Trophoblast cell (in vitro differentiated cells and primary cell): Measurements from ENCODE around the gene AARS2.

Experiments
- DNase-seq, 2 donors: peaks; one replicate each; pipeline ENCODE4 v3.0.0-alpha.2; 2016
- H2AFZ ChIP-seq: 2 replicates; pipeline ENCODE4 v1.6.1; 2013; ENCODE audit warnings: low read length, moderate library complexity, mild to moderate bottlenecking; ENCODE audit not compliant: insufficient read depth, poor library complexity
- H2AK5ac ChIP-seq: 2 replicates; pipeline ENCODE4 v1.6.1; 2013; ENCODE audit warnings: mild to moderate bottlenecking, low read length
- H2BK120ac ChIP-seq: 2 replicates; pipeline ENCODE4 v1.6.1; 2013; ENCODE audit warnings: low read length, mild to moderate bottlenecking, moderate library complexity; ENCODE audit not compliant: insufficient read depth, poor library complexity
- H2BK12ac ChIP-seq: 2 replicates; pipeline ENCODE4 v1.6.1; 2013; ENCODE audit warnings: mild to moderate bottlenecking, low read length, moderate library complexity
- H2BK5ac ChIP-seq: 2 replicates; pipeline ENCODE4 v1.6.1; 2013; ENCODE audit warnings: low read length, low read depth, moderate library complexity, mild to moderate bottlenecking; ENCODE audit not compliant: poor library complexity
- H3K14ac ChIP-seq: 2 replicates; pipeline ENCODE4 v1.6.1; 2013; ENCODE audit warnings: mild to moderate bottlenecking, low read length
- H3K18ac ChIP-seq: 2 replicates; pipeline ENCODE4 v1.6.1; 2013; ENCODE audit warnings: mild to moderate bottlenecking, low read length
- H3K23ac ChIP-seq: 2 replicates; pipeline ENCODE4 v1.6.1; 2013; ENCODE audit warnings: low read length
- H3K27ac ChIP-seq: 2 replicates; pipeline ENCODE4 v1.5.1; 2013; ENCODE audit warnings: low read depth, mild to moderate bottlenecking, inconsistent platforms, low read length, moderate library complexity
- H3K27me3 ChIP-seq: 2 replicates; pipeline ENCODE4 v1.6.1; 2013; ENCODE audit warnings: inconsistent platforms, mild to moderate bottlenecking, low read length, moderate library complexity; ENCODE audit not compliant: insufficient read depth
- H3K36me3 ChIP-seq, 2 experiments: 1 replicate in 1 of 2; 2 replicates in 1 of 2; pipeline ENCODE4 v1.6.1; 2013; ENCODE audit warnings: low read length in 2 of 2, mild to moderate bottlenecking in 2 of 2, moderate library complexity in 1 of 2; ENCODE audit not compliant: insufficient read depth in 2 of 2, control insufficient read depth in 1 of 2
- H3K4ac ChIP-seq: 2 replicates; pipeline ENCODE4 v1.6.1; 2013; ENCODE audit warnings: low read depth, mild to moderate bottlenecking, low read length, moderate library complexity
- H3K4me1 ChIP-seq, 2 experiments: 1 replicate in 1 of 2; 2 replicates in 1 of 2; pipeline ENCODE4 v1.6.1; 2013; ENCODE audit warnings: low read length in 2 of 2, mild to moderate bottlenecking in 2 of 2, moderate library complexity in 1 of 2; ENCODE audit not compliant: insufficient read depth in 2 of 2, control insufficient read depth in 1 of 2
- H3K4me2 ChIP-seq: 2 replicates; pipeline ENCODE4 v1.6.1; 2013; ENCODE audit warnings: inconsistent platforms, mild to moderate bottlenecking, low read length, moderate library complexity
- H3K4me3 ChIP-seq: 2 replicates; pipeline ENCODE4 v1.5.1; 2013; ENCODE audit warnings: mild to moderate bottlenecking, low read depth, low read length, inconsistent platforms
- H3K79me1 ChIP-seq: one replicate; pipeline ENCODE4 v1.6.1; 2013; ENCODE audit warnings: low read length
- H3K79me2 ChIP-seq: 2 replicates; pipeline ENCODE4 v1.6.1; 2013; ENCODE audit warnings: low read length, mild to moderate bottlenecking; ENCODE audit not compliant: control insufficient read depth, insufficient read depth, poor library complexity
- H3K9ac ChIP-seq: 2 replicates; pipeline ENCODE4 v1.6.1; 2013; ENCODE audit warnings: mild to moderate bottlenecking, low read length
- H3K9me3 ChIP-seq: 2 replicates; pipeline ENCODE4 v1.6.1; 2013; ENCODE audit warnings: low read depth, mild to moderate bottlenecking, control low read depth, inconsistent platforms, low read length; ENCODE audit not compliant: insufficient read depth
- H4K12ac ChIP-seq: 2 replicates; pipeline ENCODE4 v1.6.1; 2013; ENCODE audit warnings: low read depth, mild to moderate bottlenecking, low read length, moderate library complexity
- H4K8ac ChIP-seq: 2 replicates; pipeline ENCODE4 v1.6.1; 2013; ENCODE audit warnings: low read depth, mild to moderate bottlenecking, low read length, moderate library complexity
- H4K91ac ChIP-seq: one replicate; pipeline ENCODE4 v1.6.1; 2013; ENCODE audit warnings: low read depth, mild to moderate bottlenecking, low read length, moderate library complexity
- WGBS: extraction: QIAGEN DNeasy Blood & Tissue Kit; methylation state at CpG from one replicate; pipeline ENCODE4 v1.1.7; 2013; ENCODE audit warnings: missing lambda C conversion rate; ENCODE audit not compliant: insufficient read length, insufficient coverage; ENCODE audit errors: extremely low coverage; 5-methylcytosine and 5-hydroxymethylcytosine counted together

Gene AARS2

DNA sequence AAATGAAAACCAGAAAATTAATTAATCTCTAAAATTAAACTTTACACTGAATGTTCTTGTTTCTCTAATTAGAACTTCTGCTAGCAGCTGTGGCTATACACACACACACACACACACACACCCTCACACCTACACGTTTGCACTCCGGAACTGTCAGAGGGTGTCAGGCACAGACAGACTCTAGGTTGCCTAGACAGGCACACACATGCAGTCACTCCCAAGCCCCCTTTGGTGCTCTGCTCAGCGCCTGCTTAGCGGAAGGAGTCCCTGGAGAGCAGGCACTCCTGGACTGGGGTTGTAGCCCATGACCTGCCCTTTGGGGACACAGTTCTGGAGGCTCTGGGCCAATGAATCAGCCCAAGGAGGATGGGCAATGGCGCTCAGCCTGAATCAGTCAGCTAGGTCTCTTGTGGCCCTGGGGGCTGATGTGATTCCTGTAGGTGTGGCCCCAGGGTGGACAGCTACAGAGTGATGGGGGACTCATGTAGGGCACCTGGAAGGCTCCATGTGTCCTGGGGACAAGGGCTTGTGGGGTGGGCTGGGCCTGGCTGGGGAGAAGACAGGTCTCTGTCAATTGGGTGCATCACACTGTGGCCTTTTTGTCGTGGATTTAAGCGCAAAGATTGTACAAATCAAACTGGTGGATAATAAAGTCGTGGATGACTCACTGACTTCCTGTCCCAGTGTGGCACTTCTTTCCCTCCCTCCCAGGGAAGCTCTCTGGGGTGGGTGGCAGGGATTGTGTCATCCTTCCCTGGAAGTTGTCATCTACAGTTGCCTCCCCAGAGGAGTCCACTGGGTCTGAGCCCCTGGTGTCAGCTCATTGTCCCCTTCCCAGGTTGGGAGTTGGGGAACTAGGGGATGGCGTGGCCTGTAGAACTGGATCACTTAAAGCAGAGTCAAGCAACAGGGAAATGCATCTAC is 34.1 kb downstream of the AARS2 start:
- Histone ChIP-seq H3K4ac (no peak overlapping the region), H3K79me1 (no peaks in the 10 kb centered on the region), H3K27ac (no peak overlapping the region), H4K8ac (no peak overlapping the region), H2AK5ac (no peak overlapping the region), H2AFZ (no peak overlapping the region), H3K4me3 (no peak overlapping the region), H3K18ac (no peak overlapping the region), H3K79me2 (no peaks in the 10 kb centered on the region), H3K9me3 (peaks cover 7% of the 10 kb centered on the region), H2BK12ac (no peak overlapping the region), H3K27me3 (no peaks in the 10 kb centered on the region), H3K23ac (no peak overlapping the region), H3K4me2 (no peak overlapping the region), H3K14ac (no peak overlapping the region), H2BK120ac (no peak overlapping the region), H3K36me3 (no peaks in the 10 kb centered on the region), H2BK5ac (no peak overlapping the region), H4K12ac (no peak overlapping the region), H4K91ac (no peak overlapping the region), H3K4me1 (no peaks in the 10 kb centered on the region), H3K9ac (no peak overlapping the region)
- no peak for DNase-seq
- no CpG with 5 or more reads among the region's 9 CpGs for WGBS

DNA sequence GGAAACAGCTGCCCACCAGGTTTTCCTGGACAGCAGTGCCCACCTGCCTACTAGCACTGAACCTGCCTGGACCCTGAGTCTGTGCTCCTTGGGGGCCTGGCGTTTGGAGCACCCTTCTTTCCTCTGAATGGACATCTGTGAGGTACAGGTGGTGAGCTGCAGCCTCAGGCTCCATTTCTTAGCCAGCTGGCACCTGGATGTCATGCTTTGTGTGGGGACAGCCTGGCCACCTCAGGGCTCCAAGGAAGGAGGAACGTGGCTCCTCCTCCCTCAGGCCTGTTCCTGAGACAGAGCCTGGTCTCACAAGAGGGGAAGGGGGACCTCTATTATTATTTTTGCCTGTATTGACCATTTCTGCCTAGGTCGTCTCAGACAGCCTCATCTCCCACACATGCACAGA is 34.8 kb downstream of the AARS2 start:
- Histone ChIP-seq H4K12ac (no peak overlapping the region), H3K27me3 (no peaks in the 10 kb centered on the region), H3K4me1 (no peaks in the 10 kb centered on the region), H3K4me3 (no peak overlapping the region), H3K14ac (no peak overlapping the region), H3K79me1 (no peaks in the 10 kb centered on the region), H2BK12ac (no peak overlapping the region), H3K4me2 (no peak overlapping the region), H3K23ac (no peak overlapping the region), H2BK5ac (no peak overlapping the region), H2BK120ac (no peak overlapping the region), H3K9ac (no peak overlapping the region), H4K91ac (no peak overlapping the region), H3K18ac (no peak overlapping the region), H3K27ac (no peak overlapping the region), H3K79me2 (no peaks in the 10 kb centered on the region), H3K9me3 (peaks cover 7% of the 10 kb centered on the region), H2AK5ac (no peak overlapping the region), H4K8ac (no peak overlapping the region), H3K36me3 (no peaks in the 10 kb centered on the region), H3K4ac (no peak overlapping the region), H2AFZ (no peak overlapping the region)
- DNase-seq, result no peak
- WGBS, result no CpG with 5 or more reads among the region's 3 CpGs

DNA sequence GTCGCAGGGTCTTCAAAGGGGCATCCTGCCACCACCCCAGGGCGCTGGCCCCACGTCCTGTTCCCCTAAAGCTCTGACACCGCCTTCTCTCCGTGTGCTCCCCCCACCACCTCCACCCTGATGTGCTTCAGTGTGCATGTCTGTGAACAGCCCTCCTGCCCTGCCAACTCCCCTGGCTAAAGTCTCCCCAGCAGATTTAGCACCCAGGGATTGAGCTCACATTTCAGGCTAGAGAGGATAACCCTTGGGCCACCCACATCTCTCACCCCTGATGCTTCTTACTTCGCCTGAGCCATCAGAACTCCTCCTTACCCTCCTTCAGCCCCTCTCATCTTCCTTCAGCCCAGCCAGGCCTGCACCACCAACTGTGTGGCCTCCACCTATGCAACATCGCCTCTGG is 35.4 kb downstream of the AARS2 start:
- H3K79me1 ChIP-seq, result no peaks in the 10 kb centered on the region
- no peaks in the 10 kb centered on the region for H3K36me3 ChIP-seq
- H2BK120ac ChIP-seq, result no peak overlapping the region
- H3K23ac ChIP-seq, result no peak overlapping the region
- no peak overlapping the region for H3K27ac ChIP-seq
- no peak overlapping the region for H2BK12ac ChIP-seq
- H2AFZ ChIP-seq, result no peak overlapping the region
- no peaks in the 10 kb centered on the region for H3K4me1 ChIP-seq
- H3K79me2 ChIP-seq, result no peaks in the 10 kb centered on the region
- no CpG with 5 or more reads among the region's 7 CpGs for WGBS
- H2AK5ac ChIP-seq, result no peak overlapping the region
- H2BK5ac ChIP-seq, result no peak overlapping the region
- no peak overlapping the region for H4K12ac ChIP-seq
- no peak overlapping the region for H3K18ac ChIP-seq
- no peaks in the 10 kb centered on the region for H3K27me3 ChIP-seq
- no peak overlapping the region for H3K4me2 ChIP-seq
- H3K9me3 ChIP-seq, result peaks cover 6% of the 10 kb centered on the region
- no peak overlapping the region for H3K9ac ChIP-seq
- H3K14ac ChIP-seq, result no peak overlapping the region
- H3K4me3 ChIP-seq, result no peak overlapping the region
- no peak overlapping the region for H4K8ac ChIP-seq
- H4K91ac ChIP-seq, result no peak overlapping the region
- DNase-seq, result no peak
- H3K4ac ChIP-seq, result no peak overlapping the region

DNA sequence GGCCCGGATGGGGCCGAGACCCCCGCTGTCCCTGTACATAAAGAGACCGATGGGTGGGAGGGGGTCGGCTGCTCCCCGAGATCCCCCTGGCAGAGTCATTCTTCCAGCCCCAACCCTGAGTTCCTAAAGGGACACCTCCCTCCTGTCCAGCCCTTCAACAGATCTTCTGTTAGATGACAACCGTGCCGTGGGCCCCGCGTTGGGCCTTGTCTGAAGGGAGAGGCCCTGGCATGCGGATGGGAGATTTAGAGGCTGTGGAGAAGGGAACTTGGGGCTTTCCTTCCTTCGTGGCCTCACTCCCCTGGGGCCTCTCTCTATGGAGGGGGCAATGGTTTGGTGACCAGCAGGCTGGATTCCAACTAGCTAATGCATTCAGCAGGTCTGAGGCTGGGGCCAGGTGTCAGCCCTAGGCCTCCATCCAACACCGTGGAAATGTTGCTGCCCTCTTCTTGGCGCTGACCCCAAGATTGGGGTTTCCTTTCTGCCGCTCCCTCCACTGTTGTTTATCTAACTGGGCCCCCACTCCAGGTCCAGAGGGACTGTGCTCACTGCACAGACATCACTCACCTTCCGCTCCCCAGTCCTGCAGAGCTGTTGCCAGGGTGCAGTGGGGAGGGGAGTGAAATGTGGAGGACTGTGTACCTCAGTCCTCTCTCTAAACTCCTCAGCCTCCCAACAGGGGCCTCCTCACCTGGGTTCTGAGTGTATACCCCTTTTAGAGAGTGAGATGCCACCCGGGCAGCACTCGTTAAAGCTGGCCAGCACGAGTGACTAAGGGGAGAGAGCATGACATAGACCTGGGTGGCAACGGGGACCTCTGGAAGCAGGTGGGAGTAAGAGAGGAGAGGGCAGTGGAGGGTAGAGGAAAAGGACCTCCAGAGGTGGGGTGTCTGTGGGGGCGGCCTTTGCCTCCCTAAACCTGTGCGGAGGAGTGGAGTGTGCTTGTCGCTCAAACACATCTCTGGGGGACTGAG is 36.2 kb downstream of the AARS2 start:
- no peak overlapping the region for H2BK120ac ChIP-seq
- no peak overlapping the region for H4K12ac ChIP-seq
- H2BK5ac ChIP-seq, result no peak overlapping the region
- no CpG with 5 or more reads among the region's 23 CpGs for WGBS
- no peak overlapping the region for H3K4ac ChIP-seq
- H2AFZ ChIP-seq, result no peak overlapping the region
- no peak overlapping the region for H2BK12ac ChIP-seq
- H3K27ac ChIP-seq, result no peak overlapping the region
- no peaks in the 10 kb centered on the region for H3K4me1 ChIP-seq
- no peaks in the 10 kb centered on the region for H3K79me1 ChIP-seq
- no peak overlapping the region for H3K9ac ChIP-seq
- peaks cover under 1% of the 10 kb centered on the region for H3K9me3 ChIP-seq
- H3K79me2 ChIP-seq, result no peaks in the 10 kb centered on the region
- no peaks in the 10 kb centered on the region for H3K36me3 ChIP-seq
- H3K14ac ChIP-seq, result no peak overlapping the region
- H4K91ac ChIP-seq, result no peak overlapping the region
- no peak overlapping the region for H3K18ac ChIP-seq
- no peak overlapping the region for H3K4me2 ChIP-seq
- DNase-seq, result no peak
- no peak overlapping the region for H4K8ac ChIP-seq
- H2AK5ac ChIP-seq, result no peak overlapping the region
- no peaks in the 10 kb centered on the region for H3K27me3 ChIP-seq
- no peak overlapping the region for H3K23ac ChIP-seq
- no peak overlapping the region for H3K4me3 ChIP-seq
